H1 (cell line): ENCODE results near the gene PPP2R2D. TPM values are rescaled to one million over a fixed set of nuclear protein-coding genes. Genes with fewer than 3 reads are reported as not detected.

ENCODE experiments used
- CTCF ChIA-PET: fragments of 300-600 bp; sonication (Branson Sonifier 250); formaldehyde crosslinking; loops from one replicate; lab custom pipeline; 2021; ENCODE audit not compliant: partially characterized antibody; lab: Charles Lee
- POLR2A ChIA-PET: fragments of 300-600 bp; sonication (Branson Sonifier 250); formaldehyde crosslinking; loops from one replicate; lab custom pipeline; 2021; ENCODE audit warnings: inconsistent platforms; ENCODE audit not compliant: partially characterized antibody; lab: Charles Lee
- DNase-seq, 2 experiments: peaks; one replicate each; pipeline versions ENCODE4 v3.0.0 to v3.0.0-alpha.2; 2010 to 2022; ENCODE audit warnings: low spot score in 2 of 2, low read depth in 1 of 2, mixed read lengths in 1 of 2
- FAIRE-seq: peaks from 2 replicates; lab custom pipeline; 2011; peaks lifted over from hg19 to GRCh38; lab: Jason Lieb, UNC
- H2AFZ ChIP-seq: 2 replicates; pipeline ENCODE4 v1.8.1; 2012; ENCODE audit warnings: low read length, inconsistent platforms
- H2AK5ac ChIP-seq: 2 replicates; pipeline ENCODE4 v1.6.1; 2013; ENCODE audit warnings: low read depth, low read length
- H2BK120ac ChIP-seq: replicated peaks from 2 replicates; pipeline ENCODE3; 2013; ENCODE audit warnings: low read depth, low read length, inconsistent platforms
- H2BK12ac ChIP-seq: 2 replicates; pipeline ENCODE4 v1.6.1; 2013; ENCODE audit warnings: low read depth, low read length
- H2BK15ac ChIP-seq: 2 replicates; pipeline ENCODE4 v1.6.1; 2013; ENCODE audit warnings: low read length
- H2BK20ac ChIP-seq: 2 replicates; pipeline ENCODE4 v1.6.1; 2013; ENCODE audit warnings: low read length
- H2BK5ac ChIP-seq: 2 replicates; pipeline ENCODE4 v1.6.1; 2013; ENCODE audit warnings: low read depth, low read length
- H3K14ac ChIP-seq: 2 replicates; pipeline ENCODE4 v1.6.1; 2013; ENCODE audit warnings: inconsistent platforms; ENCODE audit not compliant: insufficient read length
- H3K18ac ChIP-seq: 2 replicates; pipeline ENCODE4 v1.6.1; 2013; ENCODE audit warnings: low read length; ENCODE audit errors: extremely low read depth
- H3K23ac ChIP-seq: 2 replicates; pipeline ENCODE4 v1.6.1; 2013; ENCODE audit warnings: inconsistent platforms; ENCODE audit not compliant: insufficient read length
- H3K23me2 ChIP-seq: 2 replicates; pipeline ENCODE4 v1.6.1; 2013; ENCODE audit warnings: low read depth, low read length
- H3K27ac ChIP-seq: 2 replicates; pipeline ENCODE4 v1.6.1; 2011; ENCODE audit warnings: low read depth, low read length, inconsistent platforms
- H3K27me3 ChIP-seq, 4 experiments: replicated peaks in 1 of 4; 1 replicate in 1 of 4; 2 replicates in 3 of 4; pipeline versions ENCODE4 v1.6.1 to v1.8.1; 2011 to 2013; ENCODE audit warnings: low read length in 3 of 4, mild to moderate bottlenecking in 3 of 4, inconsistent platforms in 2 of 4, mixed read lengths in 2 of 4, moderate library complexity in 1 of 4; ENCODE audit not compliant: control insufficient read depth in 3 of 4, insufficient read depth in 3 of 4; ENCODE audit errors: extremely low read depth in 1 of 4
- H3K36me3 ChIP-seq, 4 experiments: 2 replicates each; pipeline versions ENCODE4 v1.6.1 to v1.8.1; 2011 to 2013; ENCODE audit warnings: mild to moderate bottlenecking in 4 of 4, low read length in 3 of 4, moderate library complexity in 2 of 4, control low read depth in 1 of 4, inconsistent platforms in 1 of 4; ENCODE audit not compliant: insufficient read depth in 4 of 4, control insufficient read depth in 2 of 4
- H3K4ac ChIP-seq: replicated peaks from 2 replicates; pipeline ENCODE3; 2013; ENCODE audit warnings: low read length, low read depth, mixed read lengths, inconsistent platforms; ENCODE audit not compliant: insufficient read length
- H3K4me1 ChIP-seq, 4 experiments: replicated peaks in 1 of 4; 1 replicate in 1 of 4; 2 replicates in 3 of 4; pipeline versions ENCODE4 v1.6.1 to v1.8.1; 2011 to 2013; ENCODE audit warnings: low read length in 3 of 4, inconsistent platforms in 2 of 4, mixed read lengths in 1 of 4; ENCODE audit not compliant: insufficient read depth in 4 of 4, control insufficient read depth in 3 of 4
- H3K4me2 ChIP-seq, 2 experiments: 2 replicates each; pipeline versions ENCODE4 v1.6.1 to v1.8.1; 2011 to 2013; ENCODE audit warnings: low read depth in 2 of 2, low read length in 2 of 2, control low read depth in 1 of 2, inconsistent platforms in 1 of 2, mild to moderate bottlenecking in 1 of 2; ENCODE audit not compliant: insufficient read depth in 1 of 2
- H3K4me3 ChIP-seq, 4 experiments: fragments of 200-600, 300-600 bp in 1 of 4; sonication (generic), shearing (Covaris generic), sonication (Bioruptor Twin) in 1 of 4; 2 replicates each; pipeline versions ENCODE4 v1.5.1 to v1.8.1; 2011 to 2016; ENCODE audit warnings: low read length in 4 of 4, low read depth in 3 of 4, control low read depth in 2 of 4, inconsistent platforms in 2 of 4, mild to moderate bottlenecking in 2 of 4, mixed read lengths in 1 of 4, moderate library complexity in 1 of 4; ENCODE audit not compliant: insufficient read depth in 2 of 4; ENCODE audit errors: extremely low read depth in 1 of 4
- H3K56ac ChIP-seq: replicated peaks from 2 replicates; pipeline ENCODE3; 2013; ENCODE audit warnings: low read depth, mild to moderate bottlenecking, mixed read lengths, low read length, inconsistent platforms; ENCODE audit not compliant: insufficient read length
- H3K79me1 ChIP-seq: 2 replicates; pipeline ENCODE4 v1.6.1; 2013; ENCODE audit warnings: low read depth, low read length, control low read depth
- H3K79me2 ChIP-seq, 2 experiments: 2 replicates each; pipeline versions ENCODE4 v1.6.1 to v1.8.1; 2012 to 2013; ENCODE audit warnings: low read length in 2 of 2, mild to moderate bottlenecking in 2 of 2, inconsistent platforms in 1 of 2; ENCODE audit not compliant: insufficient read depth in 2 of 2, control insufficient read depth in 1 of 2
- H3K9ac ChIP-seq, 4 experiments: replicated peaks in 1 of 4; 1 replicate in 1 of 4; 2 replicates in 3 of 4; pipeline versions ENCODE4 v1.6.1 to v1.8.1; 2011 to 2013; ENCODE audit warnings: low read depth in 3 of 4, low read length in 3 of 4, control low read depth in 2 of 4, mild to moderate bottlenecking in 2 of 4, moderate library complexity in 2 of 4, inconsistent platforms in 1 of 4; ENCODE audit errors: extremely low read depth in 1 of 4
- H3K9me3 ChIP-seq, 2 experiments: 2 replicates each; pipeline versions ENCODE4 v1.6.1 to v1.8.1; 2012 to 2013; ENCODE audit warnings: mild to moderate bottlenecking in 2 of 2, moderate library complexity in 2 of 2, control low read depth in 1 of 2, inconsistent platforms in 1 of 2, low read depth in 1 of 2, low read length in 1 of 2, mixed read lengths in 1 of 2; ENCODE audit not compliant: insufficient read depth in 2 of 2
- H4K20me1 ChIP-seq, 2 experiments: replicated peaks in 1 of 2; 2 replicates each; pipeline versions ENCODE3 to v1.8.1; 2011 to 2013; ENCODE audit warnings: inconsistent platforms in 2 of 2, low read length in 2 of 2, mild to moderate bottlenecking in 1 of 2; ENCODE audit not compliant: insufficient read depth in 2 of 2, control insufficient read depth in 1 of 2
- H4K5ac ChIP-seq: 2 replicates; pipeline ENCODE4 v1.6.1; 2013; ENCODE audit warnings: low read length, low read depth, mixed read lengths, inconsistent platforms; ENCODE audit not compliant: insufficient read length
- H4K8ac ChIP-seq: 2 replicates; pipeline ENCODE4 v1.8.0; 2013; ENCODE audit warnings: mild to moderate bottlenecking, moderate library complexity, low read length, inconsistent platforms; ENCODE audit not compliant: insufficient read depth; ENCODE audit errors: extremely low read depth
- H4K91ac ChIP-seq: replicated peaks from 2 replicates; pipeline ENCODE3; 2013; ENCODE audit warnings: low read length, mixed read lengths, inconsistent platforms; ENCODE audit not compliant: insufficient read length
- ASH2L ChIP-seq: fragments of 200-600, 300-600 bp; sonication (generic); IDR thresholded peaks from one replicate; pipeline ENCODE4 v1.7.1; 2017; ENCODE audit warnings: low read length
- CTCF ChIP-seq, 3 experiments: IDR thresholded peaks; 1 replicate in 2 of 3; 2 replicates in 1 of 3; pipeline versions ENCODE4 v1.5.1 to v1.6.1; 2011; ENCODE audit warnings: low read length in 3 of 3, mild to moderate bottlenecking in 3 of 3, inconsistent platforms in 2 of 3, low read depth in 1 of 3, moderate library complexity in 1 of 3; ENCODE audit not compliant: insufficient read depth in 1 of 3; ENCODE audit errors: control extremely low read depth in 1 of 3
- EGR1 ChIP-seq: IDR thresholded peaks from 2 replicates; pipeline ENCODE4 v1.6.1; 2011; ENCODE audit warnings: low read depth, low read length, borderline replicate concordance
- SP1 ChIP-seq: IDR thresholded peaks from 2 replicates; pipeline ENCODE4 v1.6.1; 2011; ENCODE audit warnings: low read depth, low read length
- WGBS, 2 experiments: shearing (Covaris generic) in 1 of 2; methylation state at CpG; one replicate each; pipeline versions ENCODE4 v1.1.6 to v1.1.7; 2013 to 2015; ENCODE audit warnings: low lambda C conversion rate in 2 of 2, mixed read lengths in 2 of 2, inconsistent platforms in 1 of 2, low coverage in 1 of 2, missing lambda C conversion rate in 1 of 2; ENCODE audit not compliant: insufficient replicate concordance in 2 of 2, insufficient coverage in 1 of 2, insufficient read length in 1 of 2; ENCODE audit errors: extremely low coverage in 1 of 2, missing lambda C conversion rate in 1 of 2; 5-methylcytosine and 5-hydroxymethylcytosine counted together
- polyA plus RNA-seq, 7 experiments: library from polyadenylated mRNA; depleted of rRNA in 3 of 7; stranded (reverse) in 5 of 7; unstranded in 2 of 7; fragments of >200 nt in 5 of 7; fragments of 200-250 nt in 2 of 7; gene quantifications; 1 replicate in 5 of 7; 2 replicates in 1 of 7; 4 replicates in 1 of 7; pipeline versions ENCODE4 v1.2.1 to v1.2.3, GENCODE V29; 2011 to 2013; ENCODE audit warnings: missing spikeins in 2 of 7, mixed read lengths in 2 of 7
- total RNA-seq: library from RNA; stranded (reverse); fragmentation: NEBNext Ultra II Directional; extraction: Animal tissue kit (Norgen Biotek cat#: 25700); gene quantifications from 2 replicates; pipeline ENCODE4 v1.2.1, GENCODE V29; 2021

PPP2R2D gene
- total and polyA plus RNA-seq, 2 of the 8 experiments (the other 6 are each of a cell fraction or from before 2014, with no cell fraction given) = 25.4 to 32.8 TPM

- no peak overlapping the region for H3K14ac ChIP-seq
- H3K23me2 ChIP-seq = peaks cover 2% of the 10 kb centered on the region; the same call in 1 of the 2 replicates
- H4K91ac ChIP-seq = no peak overlapping the region
- H3K27me3 ChIP-seq = peaks cover 0 to 2% (median 0%) of the 10 kb centered on the region in 4 experiments; a peak in 3 of 7 replicates
- H4K20me1 ChIP-seq = peaks cover 8 to 12% of the 10 kb centered on the region in 2 experiments
- 41% methylated on average over 24 of the region's 24 CpGs; no CpG with 5 or more reads in 1 of the 2 experiments for WGBS, 2 experiments
- peak overlapping the region; percentile 57 to 77 (median 70) for H3K9ac ChIP-seq
- H3K36me3 ChIP-seq = no peaks in the 10 kb centered on the region
- H3K79me2 ChIP-seq = peaks cover 14 to 33% of the 10 kb centered on the region in 2 experiments
- no peak overlapping the region; the same call in 1 of the 2 replicates for H2AFZ ChIP-seq
- TF ChIP-seq CTCF (IDR thresholded peaks at IDR 0.05; ENCODE audit: control extremely low read depth in 1 of 3, insufficient read depth in 1 of 3, low read depth in 1 of 3, low read length in 3 of 3) = peak in 2 of 3 experiments; percentile 1 to 29; a peak in 2 of 4 replicates
- TF ChIP-seq SP1 = no peak
- no peak for TF ChIP-seq EGR1
- peak; percentile 27 for TF ChIP-seq ASH2L
- peak overlapping the region; percentile 72 to 88 (median 79) for H3K4me3 ChIP-seq
- no peaks in the 10 kb centered on the region for H3K9me3 ChIP-seq
- peaks cover 0 to 4% (median 2%) of the 10 kb centered on the region in 4 experiments; a peak in 4 of 7 replicates for H3K4me1 ChIP-seq
- H3K18ac ChIP-seq = peak overlapping the region; percentile 81; the same call in 1 of the 2 replicates
- no peak overlapping the region for H3K4ac ChIP-seq
- FAIRE-seq (no peak), DNase-seq (no peak)
- H2BK20ac ChIP-seq = no peak overlapping the region
- H4K5ac ChIP-seq = peak overlapping the region; percentile 55
- peak overlapping the region; percentile 53 for H3K27ac ChIP-seq
- H3K23ac ChIP-seq = no peak overlapping the region
- no peak overlapping the region for H2AK5ac ChIP-seq
- H3K79me1 ChIP-seq = no peaks in the 10 kb centered on the region; the same call in 1 of the 2 replicates
- H3K4me2 ChIP-seq = peak overlapping the region; percentile 50 to 77
- H3K56ac ChIP-seq = peak overlapping the region; percentile 17
- no peak overlapping the region for H2BK15ac ChIP-seq
- 0 out of 2 replicates have a peak overlapping the region, but pooled peaks have one; percentile 17 for H2BK12ac ChIP-seq
- peak overlapping the region; percentile 79; the same call in 1 of the 2 replicates for H2BK5ac ChIP-seq
- H4K8ac ChIP-seq = peak overlapping the region; percentile 88; the same call in 1 of the 2 replicates
- no peak overlapping the region for H2BK120ac ChIP-seq
- ChIA-PET CTCF (interaction anchor here (0.9 to 1.8 kb wide), 12 partner anchors 8 to 258 kb away, joined by 3 to 11 read pairs (median 4); no protein-coding TSS in a partner anchor), POLR2A (interaction anchor here (0.6 to 3.9 kb wide), 16 partner anchors 8 to 263 kb away, joined by 3 to 12 read pairs (median 4); no protein-coding TSS in a partner anchor)
Observed at GRCh38 chr10:131899695-131900349, 986 bp upstream of the PPP2R2D start.
